HG03039 (cell line): ENCODE measurements around the gene HSD11B1L.

Experiments used
- ATAC-seq: cut with Tn5 transposase; IDR thresholded peaks from one replicate; pipeline ENCODE4 v1.9.1; 2021; ENCODE audit warnings: mild to moderate bottlenecking, moderate library complexity; ENCODE audit not compliant: unreplicated experiment

The HSD11B1L gene

GRCh38 chr19:5666921-5667610, 13.8 kb upstream of the HSD11B1L start:
- ATAC-seq, result no peak

DNA sequence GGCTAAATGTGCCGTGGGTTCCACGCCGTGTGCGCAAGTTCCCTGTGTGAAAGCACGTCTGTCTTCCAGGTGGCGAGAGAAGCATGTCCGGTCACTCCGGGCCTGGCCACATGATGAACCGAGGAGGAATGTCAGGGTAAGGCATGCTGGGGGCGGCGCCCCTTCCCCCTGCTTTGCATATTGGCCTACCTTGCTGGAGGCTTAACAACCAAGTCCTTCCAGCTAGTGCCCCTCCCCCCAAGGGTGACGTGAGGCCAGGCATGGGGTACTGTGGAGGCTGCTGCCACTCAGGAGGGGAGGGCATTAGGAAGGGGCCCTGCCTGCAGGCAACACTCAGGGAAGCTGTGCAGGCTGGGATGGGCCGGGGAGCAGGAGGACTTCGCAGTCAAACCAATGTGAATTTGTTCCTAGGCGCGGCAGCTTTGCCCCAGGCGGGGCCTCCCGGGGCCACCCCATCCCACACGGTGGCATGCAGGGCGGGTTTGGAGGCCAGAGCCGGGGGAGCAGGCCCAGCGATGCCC, 13.0 kb upstream of the HSD11B1L start:
- ATAC-seq, result no peak

DNA sequence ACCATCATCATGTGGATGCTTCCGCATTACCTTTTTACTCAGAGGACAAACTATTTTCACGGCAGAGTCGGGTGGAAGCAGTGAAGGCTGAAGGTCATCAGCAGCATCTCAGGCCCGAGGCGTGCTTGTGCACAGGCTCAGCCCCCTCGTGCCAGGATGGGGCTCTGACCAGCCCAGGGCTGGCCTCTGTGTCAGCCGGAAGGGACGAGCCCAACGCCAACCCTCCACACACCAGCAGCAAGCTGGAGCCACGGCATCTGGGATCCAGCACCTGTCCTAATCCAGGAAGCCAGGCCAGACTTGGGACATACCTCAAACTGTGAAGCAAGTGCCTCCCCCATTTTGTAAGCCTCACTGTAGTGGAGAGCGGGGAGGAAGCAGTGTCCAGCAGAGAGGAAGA, 11.6 kb upstream of the HSD11B1L start:
- ATAC-seq, result no peak

DNA sequence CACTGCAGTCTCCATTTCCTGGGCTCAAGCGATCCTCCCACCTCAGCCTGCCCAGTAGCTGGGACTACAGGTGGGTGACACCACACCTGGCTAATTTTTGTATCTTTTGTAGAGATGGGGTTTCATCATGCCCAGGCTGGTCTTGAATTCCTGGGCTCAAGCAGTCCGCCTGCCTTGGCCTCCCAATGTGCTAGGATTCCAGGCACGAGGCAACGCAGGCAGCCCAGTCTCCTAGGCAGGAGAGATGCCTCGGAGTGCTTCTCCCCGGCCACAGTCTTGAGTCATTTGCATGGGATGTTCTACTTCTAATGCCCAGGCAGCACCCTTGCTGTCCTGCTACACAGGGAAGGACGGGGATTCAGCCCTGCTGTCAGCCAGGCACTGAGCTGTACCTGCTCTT, 9.2 kb upstream of the HSD11B1L start:
- no peak for ATAC-seq

DNA sequence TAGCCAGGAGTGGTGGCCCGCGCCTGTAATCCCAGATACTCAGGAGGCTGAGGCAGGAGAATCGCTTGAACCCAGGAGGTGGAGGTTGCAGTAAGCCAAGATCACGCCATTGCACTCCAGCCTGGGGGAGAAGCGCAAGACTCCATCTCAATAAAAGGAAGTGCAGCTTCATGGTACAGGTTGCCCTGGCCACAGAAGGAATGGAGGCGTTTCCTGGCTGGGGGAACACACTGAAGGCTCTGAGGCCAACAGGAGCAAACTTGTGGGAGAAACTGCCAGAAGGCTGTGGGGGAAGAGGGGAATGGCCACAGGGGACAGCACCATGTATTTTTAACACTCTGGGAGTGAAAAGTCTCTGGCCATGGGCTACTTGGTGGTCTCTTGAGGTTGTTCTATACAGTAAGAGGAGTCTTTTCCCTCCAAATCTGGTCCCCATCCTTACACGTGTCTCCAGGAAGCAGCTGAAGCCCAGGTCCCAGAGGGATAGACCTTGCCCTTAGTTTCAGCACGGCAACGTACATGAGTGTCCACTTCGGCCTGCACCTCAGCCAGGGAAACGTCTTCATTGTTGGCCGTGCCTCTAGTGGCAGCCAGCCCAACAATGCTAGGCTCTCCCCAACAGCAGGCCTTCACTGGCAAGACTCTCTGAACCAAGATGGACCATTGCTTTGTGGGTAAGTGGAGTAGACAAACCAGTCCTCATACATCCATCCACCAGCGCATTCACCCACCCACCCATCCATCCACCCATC, 7.9 kb upstream of the HSD11B1L start:
- ATAC-seq, result no peak

DNA sequence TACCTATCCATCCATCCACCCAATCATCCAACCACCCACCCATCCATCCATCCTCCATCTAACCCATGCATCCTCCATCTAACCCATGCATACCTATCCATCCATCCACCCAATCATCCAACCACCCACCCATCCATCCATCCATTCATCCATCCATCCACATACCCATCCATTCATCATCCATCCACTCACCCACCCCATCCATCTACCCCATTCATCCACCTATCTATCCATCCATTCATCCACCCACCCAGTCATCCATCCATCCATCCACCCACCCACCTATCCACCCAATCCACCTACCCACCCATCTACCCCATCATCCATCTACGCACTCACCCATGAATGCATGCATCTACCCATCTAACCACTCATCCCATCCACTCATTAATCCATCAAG, 7.1 kb upstream of the HSD11B1L start:
- no peak for ATAC-seq

DNA sequence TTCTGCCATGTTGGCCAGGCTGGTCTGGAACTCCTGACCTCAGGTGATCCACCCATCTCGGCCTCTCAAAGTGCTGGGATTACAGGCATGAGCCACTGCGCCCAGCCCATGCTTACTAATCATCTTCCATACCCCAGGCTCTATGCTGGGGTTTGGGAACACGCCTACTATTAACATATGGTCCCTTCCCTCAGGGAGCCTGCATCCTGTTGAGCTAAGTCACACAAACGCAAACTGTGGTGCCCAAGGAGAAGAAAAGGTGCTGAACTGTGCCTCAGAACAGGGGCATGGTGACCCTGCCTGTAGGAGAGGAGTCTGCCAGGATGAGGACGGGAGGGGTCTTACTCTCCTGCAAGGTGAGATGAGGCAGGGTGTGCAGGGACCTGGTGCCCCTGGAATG, 6.1 kb upstream of the HSD11B1L start:
- no peak for ATAC-seq

GRCh38 chr19:5676105-5676771, 4.6 kb upstream of the HSD11B1L start:
- no peak for ATAC-seq

- no peak for ATAC-seq
Observed at GRCh38 chr19:5676772-5677105, 4.1 kb upstream of the HSD11B1L start.

- no peak for ATAC-seq
Observed at GRCh38 chr19:5677136-5677535, 3.7 kb upstream of the HSD11B1L start.

DNA sequence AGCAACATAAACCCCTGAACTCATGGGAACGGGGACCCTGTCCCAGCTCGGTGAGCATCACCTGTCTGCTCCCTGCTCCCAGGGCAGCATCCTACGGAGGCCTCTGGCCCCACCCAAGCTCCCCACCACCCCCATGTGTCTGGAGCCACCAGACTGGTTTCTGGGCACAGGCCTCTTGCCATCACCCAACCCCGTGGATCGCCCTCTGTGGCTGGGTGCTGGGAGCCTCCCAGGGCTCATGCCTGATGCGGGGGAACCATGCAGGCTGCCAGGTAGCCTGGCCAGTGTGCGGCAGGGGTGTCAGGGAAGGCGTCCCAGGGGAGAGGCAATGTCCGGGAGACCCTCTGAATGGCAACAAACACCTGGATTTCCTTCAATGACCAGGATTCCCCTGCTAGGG, 3.2 kb upstream of the HSD11B1L start:
- ATAC-seq, result no peak

DNA sequence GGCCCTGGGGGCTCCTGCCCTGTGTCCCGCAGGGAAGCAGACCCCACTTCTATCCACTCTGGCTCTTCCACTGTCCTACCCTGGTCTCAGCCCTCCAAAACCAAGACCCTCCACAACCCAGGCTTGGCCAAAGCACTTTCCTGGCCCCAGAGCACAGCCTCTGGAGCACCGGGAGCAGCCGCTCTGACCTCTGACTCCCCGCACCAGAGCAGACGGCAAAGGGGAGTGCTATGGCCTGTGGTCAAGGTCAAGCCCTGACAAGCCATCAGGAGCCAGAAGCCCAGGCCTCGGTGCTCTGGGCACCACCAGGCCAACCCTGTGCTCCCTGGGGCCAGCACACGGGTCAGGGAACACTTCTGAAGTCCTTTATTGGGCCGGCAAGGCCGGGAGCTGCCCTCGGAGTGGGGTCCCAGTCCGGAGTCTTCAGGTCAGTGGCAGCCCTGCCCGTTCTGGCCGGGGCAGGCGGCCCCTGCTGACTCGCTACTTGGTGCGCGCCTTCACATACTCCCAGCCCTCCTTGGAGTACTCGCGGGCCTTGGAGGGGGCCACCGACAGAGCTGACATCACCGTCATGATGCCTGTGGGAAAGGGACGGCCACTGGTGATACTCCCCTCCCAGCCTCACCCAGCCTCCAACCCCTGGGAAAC, 2.6 kb upstream of the HSD11B1L start:
- ATAC-seq, result no peak

DNA sequence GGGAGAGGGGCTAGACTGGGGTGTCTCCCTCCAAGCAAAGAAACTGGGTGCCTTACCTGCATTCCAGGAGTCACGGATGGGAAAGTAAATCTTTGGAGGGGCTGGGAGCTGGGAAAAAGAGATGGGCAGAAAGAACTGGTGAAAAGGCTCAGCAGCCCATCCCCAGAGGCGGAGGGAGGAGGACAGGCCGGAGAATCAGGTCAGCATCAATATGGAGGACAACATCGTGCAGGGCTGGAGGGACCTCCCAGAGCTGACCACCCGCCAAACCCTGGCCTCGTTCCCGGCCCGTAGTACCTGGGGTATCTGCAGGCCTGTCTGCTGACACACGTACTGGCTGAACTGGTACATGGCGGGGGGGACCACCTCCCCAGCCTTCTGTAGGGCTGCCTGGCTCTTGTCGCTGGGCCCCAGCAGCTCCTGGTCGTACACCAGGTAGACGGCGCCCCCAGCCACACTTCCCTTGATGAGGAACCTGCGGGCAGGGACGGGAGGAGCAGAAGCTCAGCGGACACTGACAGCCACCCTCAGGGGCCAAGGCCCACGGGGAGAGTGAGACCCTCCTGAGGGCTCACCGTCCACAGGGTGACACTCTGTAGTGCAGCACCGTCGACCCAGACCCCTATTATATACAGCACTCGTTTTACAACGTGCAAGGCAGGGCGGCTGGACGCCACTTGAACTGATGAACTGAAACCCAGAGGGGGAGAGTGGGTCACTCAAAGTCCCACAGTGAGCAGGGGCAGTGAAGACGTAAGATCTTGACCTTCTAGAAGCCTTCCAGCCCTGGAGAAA, 1.3 kb upstream of the HSD11B1L start:
- ATAC-seq, result no peak

- no peak for ATAC-seq
Observed at GRCh38 chr19:5680084-5680436, 767 bp upstream of the HSD11B1L start.

- ATAC-seq, result no peak
Observed at GRCh38 chr19:5681391-5682106, 722 bp downstream of the HSD11B1L start.

GRCh38 chr19:5682107-5682482, 1.3 kb downstream of the HSD11B1L start:
- ATAC-seq, result no peak

DNA sequence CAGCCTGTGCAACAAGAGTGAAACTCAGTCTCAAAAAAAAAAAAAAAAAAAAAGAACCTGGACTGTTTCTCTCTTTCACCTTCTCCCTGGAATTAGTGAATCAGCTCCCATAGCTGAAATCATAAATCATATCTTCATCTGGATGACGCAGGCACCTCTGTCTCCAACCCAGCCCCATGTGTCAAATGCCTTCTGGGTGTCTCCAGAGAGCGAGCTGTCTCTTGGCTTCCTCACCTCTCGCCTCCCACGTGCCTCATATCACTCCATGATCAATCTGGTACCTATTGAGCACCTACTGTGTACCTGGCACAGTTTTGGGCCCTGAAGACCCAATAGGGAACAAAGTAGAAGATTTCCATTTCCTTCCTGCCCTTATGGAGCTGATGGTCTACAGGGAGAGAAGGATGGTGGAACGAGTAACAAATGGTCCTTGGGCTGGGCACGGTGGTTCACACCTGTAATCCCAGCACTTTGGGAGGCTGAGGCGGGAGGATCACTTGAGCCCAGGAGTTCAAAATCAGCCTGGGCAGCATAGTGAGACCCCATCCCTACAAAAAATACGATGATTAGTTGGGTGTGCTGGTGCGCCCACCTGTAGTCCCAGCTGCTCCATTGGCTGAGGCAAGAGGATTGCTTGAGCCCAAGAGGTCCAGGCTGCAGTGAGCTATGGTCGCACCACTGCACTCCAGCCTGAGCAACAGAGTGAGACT, 2.5 kb downstream of the HSD11B1L start:
- no peak for ATAC-seq

GRCh38 chr19:5684694-5685430, 4.0 kb downstream of the HSD11B1L start:
- no peak for ATAC-seq

GRCh38 chr19:5686326-5686646, 5.5 kb downstream of the HSD11B1L start:
- ATAC-seq, result no peak
